HEK293 (cell line): ENCODE data around the gene MAP3K15.

Experiments
- CTCF ChIA-PET: fragments of 350-600 bp; formaldehyde crosslinking; extraction: SDS; loops from one replicate; lab custom pipeline; 2021; ENCODE audit warnings: antibody characterized with exemption; lab: Yijun Ruan, JAX
- POLR2A ChIA-PET: fragments of 300-600 bp; formaldehyde crosslinking; extraction: SDS; loops from one replicate; lab custom pipeline; 2020; ENCODE audit warnings: antibody characterized with exemption, inconsistent platforms; lab: Yijun Ruan, JAX
- H3K27ac ChIP-seq: fragments of 200-500 bp; sonication (Bioruptor generic); 2 replicates; pipeline ENCODE4 v1.5.1; 2014; ENCODE audit warnings: low read depth, low read length, control low read depth, inconsistent platforms; ENCODE audit errors: extremely low read depth
- H3K36me3 ChIP-seq, 2 experiments: fragments of 200-500 bp in 1 of 2; sonication (Bioruptor generic) in 1 of 2; 1 replicate in 1 of 2; 2 replicates in 1 of 2; pipeline ENCODE4 v1.5.1; 2014 to 2017; ENCODE audit warnings: inconsistent platforms in 2 of 2, low read length in 2 of 2; ENCODE audit not compliant: control insufficient read depth in 2 of 2, insufficient read depth in 1 of 2
- H3K4me1 ChIP-seq: fragments of 200-500 bp; sonication (Bioruptor generic); 2 replicates; pipeline ENCODE4 v1.5.1; 2014; ENCODE audit warnings: mild to moderate bottlenecking, low read length, inconsistent platforms; ENCODE audit not compliant: control insufficient read depth, insufficient read depth
- H3K4me3 ChIP-seq: 2 replicates; pipeline ENCODE4 v1.5.1; 2011; ENCODE audit warnings: low read depth, mild to moderate bottlenecking, control low read depth, low read length, moderate library complexity
- H3K9me3 ChIP-seq: fragments of 200-500 bp; sonication (Bioruptor generic); 2 replicates; pipeline ENCODE4 v1.5.1; 2014; ENCODE audit warnings: low read depth, low read length, inconsistent platforms; ENCODE audit not compliant: control insufficient read depth, insufficient read depth
- BCL11A ChIP-seq: fragments of 450-650 bp; formaldehyde crosslinking; IDR thresholded peaks from 2 replicates; pipeline ENCODE4 v1.5.1; 2016; ENCODE audit warnings: low read depth, missing biosample characterization, missing genetic modification characterization
- HOXC10 ChIP-seq: sonication (generic); formaldehyde crosslinking; IDR thresholded peaks from 2 replicates; pipeline ENCODE4 v1.8.1; 2023; ENCODE audit warnings: mild to moderate bottlenecking, missing genetic modification reagents
- IKZF3 ChIP-seq: fragments of 450-650 bp; IDR thresholded peaks from 2 replicates; pipeline ENCODE4 v1.5.0; 2018; ENCODE audit warnings: missing biosample characterization, mild to moderate bottlenecking, missing genetic modification characterization, moderate library complexity
- OSR2 ChIP-seq: fragments of 450-650 bp; formaldehyde crosslinking; IDR thresholded peaks from 2 replicates; pipeline ENCODE4 v1.5.1; 2016; ENCODE audit warnings: missing biosample characterization, missing genetic modification characterization
- SCRT1 ChIP-seq: fragments of 450-650 bp; formaldehyde crosslinking; IDR thresholded peaks from 2 replicates; pipeline ENCODE4 v1.5.1; 2016; ENCODE audit warnings: missing biosample characterization, missing genetic modification characterization, borderline replicate concordance
- TRIM28 ChIP-seq: IDR thresholded peaks from 2 replicates; pipeline ENCODE4 v1.6.1; 2011; ENCODE audit warnings: low read length, control low read depth, borderline replicate concordance
- ZBTB1 ChIP-seq: fragments of 450-650 bp; formaldehyde crosslinking; IDR thresholded peaks from 2 replicates; pipeline ENCODE4 v1.5.1; 2016; ENCODE audit warnings: missing biosample characterization, missing genetic modification characterization
- ZBTB20 ChIP-seq: fragments of 450-650 bp; formaldehyde crosslinking; IDR thresholded peaks from 2 replicates; pipeline ENCODE4 v1.5.1; 2016; ENCODE audit warnings: missing biosample characterization, missing genetic modification characterization
- ZBTB8A ChIP-seq: fragments of 450-650 bp; formaldehyde crosslinking; IDR thresholded peaks from 2 replicates; pipeline ENCODE4 v1.5.1; 2016; ENCODE audit warnings: missing biosample characterization, missing genetic modification characterization
- ZFP69B ChIP-seq: fragments of 450-650 bp; formaldehyde crosslinking; IDR thresholded peaks from 2 replicates; pipeline ENCODE4 v1.5.1; 2016; ENCODE audit warnings: missing biosample characterization, missing genetic modification characterization
- ZIC2 ChIP-seq: fragments of 450-650 bp; formaldehyde crosslinking; IDR thresholded peaks from 2 replicates; pipeline ENCODE4 v1.5.1; 2016; ENCODE audit warnings: missing biosample characterization, missing genetic modification characterization
- ZNF10 ChIP-seq: fragments of 450-650 bp; formaldehyde crosslinking; IDR thresholded peaks from 2 replicates; pipeline ENCODE4 v1.5.1; 2017; ENCODE audit warnings: missing biosample characterization, missing genetic modification characterization
- ZNF157 ChIP-seq: fragments of 450-650 bp; formaldehyde crosslinking; IDR thresholded peaks from 2 replicates; pipeline ENCODE4 v1.5.1; 2016; ENCODE audit warnings: missing biosample characterization, missing genetic modification characterization
- ZNF19 ChIP-seq: fragments of 450-650 bp; formaldehyde crosslinking; IDR thresholded peaks from 2 replicates; pipeline ENCODE4; 2016; ENCODE audit warnings: missing biosample characterization, missing genetic modification characterization, low read depth
- ZNF202 ChIP-seq: fragments of 450-650 bp; formaldehyde crosslinking; IDR thresholded peaks from 2 replicates; pipeline ENCODE4 v1.5.1; 2016; ENCODE audit warnings: missing biosample characterization, missing genetic modification characterization, borderline replicate concordance
- ZNF223 ChIP-seq: fragments of 450-650 bp; formaldehyde crosslinking; IDR thresholded peaks from 2 replicates; pipeline ENCODE4 v1.5.1; 2016; ENCODE audit warnings: missing biosample characterization, missing genetic modification characterization
- ZNF529 ChIP-seq: fragments of 450-650 bp; formaldehyde crosslinking; IDR thresholded peaks from 2 replicates; pipeline ENCODE4 v1.5.1; 2017; ENCODE audit warnings: missing genetic modification characterization, missing biosample characterization; ENCODE audit not compliant: insufficient replicate concordance
- ZNF549 ChIP-seq: fragments of 450-650 bp; IDR thresholded peaks from 2 replicates; pipeline ENCODE4 v1.5.1; 2018; ENCODE audit warnings: missing biosample characterization, missing genetic modification characterization, mild to moderate bottlenecking, inconsistent platforms, moderate library complexity
- ZNF621 ChIP-seq: fragments of 450-650 bp; formaldehyde crosslinking; IDR thresholded peaks from 2 replicates; pipeline ENCODE4 v1.5.1; 2017; ENCODE audit warnings: missing biosample characterization, missing genetic modification characterization
- ZNF777 ChIP-seq: fragments of 450-650 bp; formaldehyde crosslinking; IDR thresholded peaks from 2 replicates; pipeline ENCODE4 v1.5.1; 2017; ENCODE audit warnings: missing biosample characterization, missing genetic modification characterization, borderline replicate concordance
- ZNF791 ChIP-seq: fragments of 450-650 bp; formaldehyde crosslinking; IDR thresholded peaks from 2 replicates; pipeline ENCODE4 v1.5.1; 2016; ENCODE audit warnings: missing biosample characterization, missing genetic modification characterization
- ZNF843 ChIP-seq: fragments of 450-650 bp; formaldehyde crosslinking; IDR thresholded peaks from 2 replicates; pipeline ENCODE4 v1.5.1; 2016; ENCODE audit warnings: missing biosample characterization, missing genetic modification characterization
- TF ChIP-seq, protein P1 (sequence below): fragments of 450-650 bp; formaldehyde crosslinking; IDR thresholded peaks from 2 replicates; pipeline ENCODE4 v1.5.1; 2016; ENCODE audit warnings: missing biosample characterization, missing genetic modification characterization
- TF ChIP-seq, protein P2 (sequence below): fragments of 450-650 bp; formaldehyde crosslinking; IDR thresholded peaks from 2 replicates; pipeline ENCODE4 v1.5.1; 2016; ENCODE audit warnings: missing biosample characterization, missing genetic modification characterization
- TF ChIP-seq, protein P3 (sequence below): fragments of 450-650 bp; formaldehyde crosslinking; IDR thresholded peaks from 2 replicates; pipeline ENCODE4 v1.5.1; 2016; ENCODE audit warnings: missing biosample characterization, missing genetic modification characterization, borderline replicate concordance

MAP3K15 gene

DNA sequence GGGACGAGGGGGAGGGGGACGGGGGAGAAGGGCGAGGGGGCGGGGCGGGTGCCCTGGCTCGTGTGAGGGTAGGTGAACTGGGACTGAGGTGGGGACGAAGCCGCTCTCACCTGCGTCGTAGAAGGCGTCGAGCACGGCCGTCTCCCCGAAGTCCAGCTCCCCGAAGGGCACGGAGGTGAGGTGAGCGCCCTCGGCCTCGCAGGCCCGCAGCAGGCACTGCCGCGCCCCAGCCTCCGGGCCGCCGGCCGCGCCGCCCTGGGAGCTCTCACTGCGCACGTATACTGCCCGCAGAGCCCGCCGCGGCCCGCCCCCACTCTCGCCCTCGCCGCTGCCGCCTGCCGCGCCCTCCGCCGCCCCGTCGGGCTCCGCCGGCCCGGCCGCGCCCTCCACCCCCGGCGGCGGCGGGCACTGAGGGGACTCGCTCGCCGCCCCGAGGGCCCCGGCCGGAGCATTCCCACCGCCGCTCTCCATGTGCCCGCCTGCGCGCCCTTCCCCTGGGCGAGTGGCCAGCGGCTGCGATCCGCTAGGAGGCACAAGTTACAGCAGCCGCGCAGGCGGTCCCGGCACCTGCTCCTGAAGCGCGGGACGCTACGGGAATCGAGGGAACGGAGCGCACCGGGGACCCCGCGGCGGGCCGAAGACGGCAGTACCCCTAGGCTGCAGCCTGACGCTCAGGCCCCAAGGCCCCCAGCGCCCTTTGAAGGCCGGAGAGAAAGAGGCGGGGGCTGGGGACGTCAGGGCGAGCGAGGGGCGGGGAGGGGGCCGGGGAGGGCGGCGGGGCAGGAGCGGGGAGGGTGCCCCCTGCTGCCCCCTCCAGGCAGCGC lies at the start of gene MAP3K15 (continued):
- TF ChIP-seq ZNF202 (tag by site-specific recombination) (no peak), TRIM28 (no peak), ZFP69B (no peak), ZNF223 (tag by site-specific recombination) (no peak), ZNF843 (no peak), ZNF529 (tag by site-specific recombination) (no peak), ZNF19 (tag by site-specific recombination) (no peak), ZNF10 (tag by site-specific recombination) (peak; percentile 55; the same call in 1 of the 2 replicates), ZNF157 (tag by site-specific recombination) (no peak), ZBTB20 (0 out of 2 replicates have a peak, but pooled peaks have one; percentile 37)
- TF ChIP-seq, protein P1, sequence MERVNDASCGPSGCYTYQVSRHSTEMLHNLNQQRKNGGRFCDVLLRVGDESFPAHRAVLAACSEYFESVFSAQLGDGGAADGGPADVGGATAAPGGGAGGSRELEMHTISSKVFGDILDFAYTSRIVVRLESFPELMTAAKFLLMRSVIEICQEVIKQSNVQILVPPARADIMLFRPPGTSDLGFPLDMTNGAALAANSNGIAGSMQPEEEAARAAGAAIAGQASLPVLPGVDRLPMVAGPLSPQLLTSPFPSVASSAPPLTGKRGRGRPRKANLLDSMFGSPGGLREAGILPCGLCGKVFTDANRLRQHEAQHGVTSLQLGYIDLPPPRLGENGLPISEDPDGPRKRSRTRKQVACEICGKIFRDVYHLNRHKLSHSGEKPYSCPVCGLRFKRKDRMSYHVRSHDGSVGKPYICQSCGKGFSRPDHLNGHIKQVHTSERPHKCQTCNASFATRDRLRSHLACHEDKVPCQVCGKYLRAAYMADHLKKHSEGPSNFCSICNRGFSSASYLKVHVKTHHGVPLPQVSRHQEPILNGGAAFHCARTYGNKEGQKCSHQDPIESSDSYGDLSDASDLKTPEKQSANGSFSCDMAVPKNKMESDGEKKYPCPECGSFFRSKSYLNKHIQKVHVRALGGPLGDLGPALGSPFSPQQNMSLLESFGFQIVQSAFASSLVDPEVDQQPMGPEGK (tag by site-specific recombination), result peak; percentile 42; the same call in 1 of the 2 replicates
- TF ChIP-seq, protein P2, sequence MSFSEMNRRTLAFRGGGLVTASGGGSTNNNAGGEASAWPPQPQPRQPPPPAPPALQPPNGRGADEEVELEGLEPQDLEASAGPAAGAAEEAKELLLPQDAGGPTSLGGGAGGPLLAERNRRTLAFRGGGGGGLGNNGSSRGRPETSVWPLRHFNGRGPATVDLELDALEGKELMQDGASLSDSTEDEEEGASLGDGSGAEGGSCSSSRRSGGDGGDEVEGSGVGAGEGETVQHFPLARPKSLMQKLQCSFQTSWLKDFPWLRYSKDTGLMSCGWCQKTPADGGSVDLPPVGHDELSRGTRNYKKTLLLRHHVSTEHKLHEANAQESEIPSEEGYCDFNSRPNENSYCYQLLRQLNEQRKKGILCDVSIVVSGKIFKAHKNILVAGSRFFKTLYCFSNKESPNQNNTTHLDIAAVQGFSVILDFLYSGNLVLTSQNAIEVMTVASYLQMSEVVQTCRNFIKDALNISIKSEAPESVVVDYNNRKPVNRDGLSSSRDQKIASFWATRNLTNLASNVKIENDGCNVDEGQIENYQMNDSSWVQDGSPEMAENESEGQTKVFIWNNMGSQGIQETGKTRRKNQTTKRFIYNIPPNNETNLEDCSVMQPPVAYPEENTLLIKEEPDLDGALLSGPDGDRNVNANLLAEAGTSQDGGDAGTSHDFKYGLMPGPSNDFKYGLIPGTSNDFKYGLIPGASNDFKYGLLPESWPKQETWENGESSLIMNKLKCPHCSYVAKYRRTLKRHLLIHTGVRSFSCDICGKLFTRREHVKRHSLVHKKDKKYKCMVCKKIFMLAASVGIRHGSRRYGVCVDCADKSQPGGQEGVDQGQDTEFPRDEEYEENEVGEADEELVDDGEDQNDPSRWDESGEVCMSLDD, result peak; percentile 40; the same call in 1 of the 2 replicates
- TF ChIP-seq, all 188 proteins: peak for 14

DNA sequence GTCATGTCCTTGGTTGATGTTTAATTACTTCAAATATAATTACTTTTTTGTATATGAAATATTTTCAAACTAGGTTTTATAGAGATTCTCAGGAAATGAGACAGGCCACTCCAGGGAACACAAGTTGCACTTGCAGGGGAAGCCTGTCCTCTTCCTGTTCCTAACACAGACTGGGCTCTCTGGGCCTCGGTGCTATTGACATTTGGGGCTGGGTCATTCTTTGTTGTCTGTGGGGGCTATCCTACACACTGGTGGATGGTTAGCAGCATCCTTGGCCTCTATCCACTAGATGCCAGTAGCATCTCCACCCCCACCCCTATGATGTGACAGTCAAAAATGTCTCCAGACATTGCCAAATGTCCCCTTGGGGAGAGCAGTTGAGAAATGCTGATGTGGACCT lies 49.3 kb upstream of the MAP3K15 start:
- H3K27ac ChIP-seq, result no peak overlapping the region
- CTCF ChIA-PET, result no interaction called here

DNA sequence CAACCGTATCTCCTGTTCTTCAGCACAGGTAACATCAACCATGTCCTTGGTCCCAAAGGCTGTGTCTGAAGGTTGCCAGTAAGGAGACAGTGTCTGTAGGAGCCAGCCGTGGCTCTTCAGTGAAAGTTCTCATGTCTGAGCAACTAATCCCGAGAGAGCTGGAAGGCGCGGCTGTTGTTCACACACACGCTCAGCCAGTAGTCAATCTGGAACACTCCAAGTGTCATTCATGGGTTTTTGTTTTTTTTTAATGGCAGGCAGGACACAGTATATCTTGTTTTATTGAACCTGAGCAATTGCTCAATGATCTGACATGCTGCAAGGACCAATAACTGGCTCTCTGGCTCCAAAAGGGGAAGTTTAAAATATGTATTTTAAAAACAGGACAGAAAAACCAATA lies 48.4 kb upstream of the MAP3K15 start:
- Histone ChIP-seq H3K36me3 (no peaks in the 10 kb centered on the region), H3K4me3 (no peak overlapping the region), H3K9me3 (no peaks in the 10 kb centered on the region), H3K27ac (no peak overlapping the region), H3K4me1 (no peaks in the 10 kb centered on the region)
- POLR2A ChIA-PET, result no interaction called here
- CTCF ChIA-PET, result no interaction called here
- TF ChIP-seq ZBTB8A, result no peak
- no peak for TF ChIP-seq SCRT1 (tag by site-specific recombination)
- TF ChIP-seq IKZF3 (tag by site-specific recombination), result no peak
- TF ChIP-seq, protein P3, sequence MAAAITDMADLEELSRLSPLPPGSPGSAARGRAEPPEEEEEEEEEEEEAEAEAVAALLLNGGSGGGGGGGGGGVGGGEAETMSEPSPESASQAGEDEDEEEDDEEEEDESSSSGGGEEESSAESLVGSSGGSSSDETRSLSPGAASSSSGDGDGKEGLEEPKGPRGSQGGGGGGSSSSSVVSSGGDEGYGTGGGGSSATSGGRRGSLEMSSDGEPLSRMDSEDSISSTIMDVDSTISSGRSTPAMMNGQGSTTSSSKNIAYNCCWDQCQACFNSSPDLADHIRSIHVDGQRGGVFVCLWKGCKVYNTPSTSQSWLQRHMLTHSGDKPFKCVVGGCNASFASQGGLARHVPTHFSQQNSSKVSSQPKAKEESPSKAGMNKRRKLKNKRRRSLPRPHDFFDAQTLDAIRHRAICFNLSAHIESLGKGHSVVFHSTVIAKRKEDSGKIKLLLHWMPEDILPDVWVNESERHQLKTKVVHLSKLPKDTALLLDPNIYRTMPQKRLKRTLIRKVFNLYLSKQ, result no peak
- no peak for TF ChIP-seq OSR2 (tag by site-specific recombination)
- TF ChIP-seq, protein P1 (tag by site-specific recombination), result no peak
- no peak for TF ChIP-seq ZNF791 (tag by site-specific recombination)
- TF ChIP-seq HOXC10 (CRISPR knock-in tag), result no peak
- no peak for TF ChIP-seq ZNF549 (tag by site-specific recombination)
- no peak for TF ChIP-seq ZIC2
- TF ChIP-seq ZNF777 (tag by site-specific recombination), result no peak
- TF ChIP-seq BCL11A (tag by site-specific recombination), result no peak
- TF ChIP-seq ZNF621 (tag by site-specific recombination), result no peak

More for the DNA sequence above, 49.3 kb upstream of the MAP3K15 start:
- POLR2A ChIA-PET, result no interaction called here
- H3K36me3 ChIP-seq, result no peaks in the 10 kb centered on the region
- TF ChIP-seq ZBTB1 (tag by site-specific recombination), result no peak
- TF ChIP-seq, all 188 proteins: peak for 0
- Histone ChIP-seq H3K4me3 (no peak overlapping the region), H3K4me1 (no peaks in the 10 kb centered on the region), H3K9me3 (no peaks in the 10 kb centered on the region)
